ENCODE data around the gene RPL19. TPM values are rescaled to one million over a fixed set of nuclear protein-coding genes. Genes with fewer than 3 reads are reported as not detected.

Gene RPL19
- total RNA-seq, 1 experiment from 2014 or later = 3,055 TPM

- TF ChIP-seq, protein P1, sequence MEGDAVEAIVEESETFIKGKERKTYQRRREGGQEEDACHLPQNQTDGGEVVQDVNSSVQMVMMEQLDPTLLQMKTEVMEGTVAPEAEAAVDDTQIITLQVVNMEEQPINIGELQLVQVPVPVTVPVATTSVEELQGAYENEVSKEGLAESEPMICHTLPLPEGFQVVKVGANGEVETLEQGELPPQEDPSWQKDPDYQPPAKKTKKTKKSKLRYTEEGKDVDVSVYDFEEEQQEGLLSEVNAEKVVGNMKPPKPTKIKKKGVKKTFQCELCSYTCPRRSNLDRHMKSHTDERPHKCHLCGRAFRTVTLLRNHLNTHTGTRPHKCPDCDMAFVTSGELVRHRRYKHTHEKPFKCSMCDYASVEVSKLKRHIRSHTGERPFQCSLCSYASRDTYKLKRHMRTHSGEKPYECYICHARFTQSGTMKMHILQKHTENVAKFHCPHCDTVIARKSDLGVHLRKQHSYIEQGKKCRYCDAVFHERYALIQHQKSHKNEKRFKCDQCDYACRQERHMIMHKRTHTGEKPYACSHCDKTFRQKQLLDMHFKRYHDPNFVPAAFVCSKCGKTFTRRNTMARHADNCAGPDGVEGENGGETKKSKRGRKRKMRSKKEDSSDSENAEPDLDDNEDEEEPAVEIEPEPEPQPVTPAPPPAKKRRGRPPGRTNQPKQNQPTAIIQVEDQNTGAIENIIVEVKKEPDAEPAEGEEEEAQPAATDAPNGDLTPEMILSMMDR (IDR thresholded peaks at IDR 0.05; ENCODE audit: unreplicated experiment) = no peak
- Mint-ChIP-seq H3K27ac (ENCODE audit: low read depth, unreplicated experiment) (peak overlapping the region; percentile 9), H3K9me3 (ENCODE audit: unreplicated experiment) (no peaks in the 10 kb centered on the region), H3K27me3 (ENCODE audit: insufficient read depth, unreplicated experiment) (peaks cover 22% of the 10 kb centered on the region), H3K4me3 (ENCODE audit: unreplicated experiment) (peak overlapping the region; percentile 7), H3K36me3 (ENCODE audit: insufficient read depth, unreplicated experiment) (no peaks in the 10 kb centered on the region), H3K4me1 (ENCODE audit: insufficient read depth, unreplicated experiment) (peaks cover 23% of the 10 kb centered on the region)
- intact Hi-C loops (cut with micrococcal nuclease) = no loop called here
- DNase-seq (ENCODE audit: unreplicated experiment) = peak; percentile 77
- no TSS peak for BruUV-seq (replicated peaks)
- POLR2A ChIA-PET = interaction anchor here (0.6 to 3.6 kb wide), 3 partner anchors 22 to 47 kb away, joined by 3 to 28 read pairs (median 8); partner anchors contain the start of gene RPL19
- CTCF ChIA-PET = interaction anchor here (0.7 to 21.6 kb wide), 2 partner anchors 21 to 25 kb away, joined by 3 to 485 read pairs; partner anchors contain the start of gene RPL19
Observed at GRCh38 chr17:39229274-39229913, 29.3 kb downstream of the RPL19 start.

DNA sequence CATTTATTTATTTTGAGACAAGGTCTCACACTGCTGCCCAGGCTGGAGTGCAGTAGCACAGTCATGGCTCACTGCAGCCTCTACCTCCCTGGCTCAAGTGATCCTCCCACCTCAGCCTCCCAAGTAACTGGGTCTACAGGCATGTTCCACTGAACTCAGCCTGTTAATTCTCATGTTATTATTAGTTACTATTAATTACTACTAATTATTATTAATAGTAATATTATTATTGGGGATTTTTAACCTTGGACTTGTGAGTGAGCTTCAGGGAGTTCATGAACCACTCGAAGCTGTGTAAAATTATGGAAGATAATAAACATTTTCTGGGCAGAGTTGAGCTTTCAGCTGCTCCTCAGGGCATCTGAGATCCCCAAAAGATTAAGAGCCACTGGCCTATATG lies 30.3 kb downstream of the RPL19 start:
- no peak overlapping the region for H3K27ac Mint-ChIP-seq (ENCODE audit: low read depth, unreplicated experiment)
- peaks cover 12% of the 10 kb centered on the region for H3K27me3 Mint-ChIP-seq (ENCODE audit: insufficient read depth, unreplicated experiment)
- peaks cover 25% of the 10 kb centered on the region for H3K4me1 Mint-ChIP-seq (ENCODE audit: insufficient read depth, unreplicated experiment)
- intact Hi-C loops (cut with micrococcal nuclease) = no loop called here
- TF ChIP-seq, protein P1 (IDR thresholded peaks at IDR 0.05; ENCODE audit: unreplicated experiment) = no peak
- no peaks in the 10 kb centered on the region for H3K36me3 Mint-ChIP-seq (ENCODE audit: insufficient read depth, unreplicated experiment)
- ChIA-PET POLR2A (interaction anchor here (1.1 to 3.6 kb wide), 5 partner anchors 12 to 31 kb away, joined by 3 to 28 read pairs (median 8); partner anchors contain the start of gene RPL19), CTCF (interaction anchor here (0.7 to 21.6 kb wide), 5 partner anchors 15 to 77 kb away, joined by 3 to 485 read pairs (median 7); partner anchors contain the start of gene RPL19)
- no peak for DNase-seq (ENCODE audit: unreplicated experiment)
- no TSS peak for BruUV-seq (replicated peaks)
- no peak overlapping the region for H3K4me3 Mint-ChIP-seq (ENCODE audit: unreplicated experiment)
- H3K9me3 Mint-ChIP-seq (ENCODE audit: unreplicated experiment) = no peaks in the 10 kb centered on the region

GRCh38 chr17:39231091-39231561 lies 31.0 kb downstream of the RPL19 start:
- Mint-ChIP-seq H3K4me1 (ENCODE audit: insufficient read depth, unreplicated experiment) (peaks cover 32% of the 10 kb centered on the region), H3K27ac (ENCODE audit: low read depth, unreplicated experiment) (peak overlapping the region; percentile 78), H3K36me3 (ENCODE audit: insufficient read depth, unreplicated experiment) (no peaks in the 10 kb centered on the region), H3K9me3 (ENCODE audit: unreplicated experiment) (no peaks in the 10 kb centered on the region), H3K4me3 (ENCODE audit: unreplicated experiment) (no peak overlapping the region), H3K27me3 (ENCODE audit: insufficient read depth, unreplicated experiment) (peaks cover 6% of the 10 kb centered on the region)
- POLR2A ChIA-PET = interaction anchor here (1.1 to 3.6 kb wide), 5 partner anchors 13 to 32 kb away, joined by 3 to 28 read pairs (median 8); partner anchors contain the start of gene RPL19
- intact Hi-C loops (cut with micrococcal nuclease) = no loop called here
- peak; percentile 49 for DNase-seq (ENCODE audit: unreplicated experiment)
- BruUV-seq (replicated peaks) = no TSS peak
- TF ChIP-seq, protein P1 (IDR thresholded peaks at IDR 0.05; ENCODE audit: unreplicated experiment) = no peak
- CTCF ChIA-PET = interaction anchor here (0.6 to 21.6 kb wide), 9 partner anchors 10 to 650 kb away, joined by 3 to 485 read pairs (median 6); partner anchors contain the start of gene RPL19
